GM12874 (cell line): ENCODE measurements around the gene RIMS4.

Experiments used
- TF ChIP-seq, protein P1 (sequence below): IDR thresholded peaks from 2 replicates; pipeline ENCODE4 v1.5.1; 2011; ENCODE audit warnings: low read depth, mild to moderate bottlenecking, control low read depth, low read length, moderate library complexity; ENCODE audit not compliant: insufficient read depth

The RIMS4 gene

DNA sequence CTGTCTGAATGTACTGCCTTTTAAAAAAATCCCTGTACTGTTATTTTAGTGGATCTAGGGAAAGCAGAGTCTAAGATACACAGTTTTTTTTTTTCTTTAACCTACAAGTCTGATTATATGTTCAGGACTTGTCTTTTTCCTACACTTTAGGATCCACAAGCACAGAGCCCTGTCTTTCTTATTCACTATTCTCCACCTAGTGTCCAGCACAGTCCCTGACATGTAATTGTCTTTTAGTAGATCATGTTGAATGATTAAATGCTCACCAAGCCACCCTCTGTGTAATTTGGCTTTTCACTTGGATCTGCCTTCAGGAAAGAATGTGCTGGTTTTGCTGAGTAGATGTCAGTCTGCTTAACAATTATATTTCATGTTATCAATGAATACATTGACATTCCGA is 39.4 kb upstream of the RIMS4 start:
- TF ChIP-seq, protein P1, sequence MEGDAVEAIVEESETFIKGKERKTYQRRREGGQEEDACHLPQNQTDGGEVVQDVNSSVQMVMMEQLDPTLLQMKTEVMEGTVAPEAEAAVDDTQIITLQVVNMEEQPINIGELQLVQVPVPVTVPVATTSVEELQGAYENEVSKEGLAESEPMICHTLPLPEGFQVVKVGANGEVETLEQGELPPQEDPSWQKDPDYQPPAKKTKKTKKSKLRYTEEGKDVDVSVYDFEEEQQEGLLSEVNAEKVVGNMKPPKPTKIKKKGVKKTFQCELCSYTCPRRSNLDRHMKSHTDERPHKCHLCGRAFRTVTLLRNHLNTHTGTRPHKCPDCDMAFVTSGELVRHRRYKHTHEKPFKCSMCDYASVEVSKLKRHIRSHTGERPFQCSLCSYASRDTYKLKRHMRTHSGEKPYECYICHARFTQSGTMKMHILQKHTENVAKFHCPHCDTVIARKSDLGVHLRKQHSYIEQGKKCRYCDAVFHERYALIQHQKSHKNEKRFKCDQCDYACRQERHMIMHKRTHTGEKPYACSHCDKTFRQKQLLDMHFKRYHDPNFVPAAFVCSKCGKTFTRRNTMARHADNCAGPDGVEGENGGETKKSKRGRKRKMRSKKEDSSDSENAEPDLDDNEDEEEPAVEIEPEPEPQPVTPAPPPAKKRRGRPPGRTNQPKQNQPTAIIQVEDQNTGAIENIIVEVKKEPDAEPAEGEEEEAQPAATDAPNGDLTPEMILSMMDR, result no peak

DNA sequence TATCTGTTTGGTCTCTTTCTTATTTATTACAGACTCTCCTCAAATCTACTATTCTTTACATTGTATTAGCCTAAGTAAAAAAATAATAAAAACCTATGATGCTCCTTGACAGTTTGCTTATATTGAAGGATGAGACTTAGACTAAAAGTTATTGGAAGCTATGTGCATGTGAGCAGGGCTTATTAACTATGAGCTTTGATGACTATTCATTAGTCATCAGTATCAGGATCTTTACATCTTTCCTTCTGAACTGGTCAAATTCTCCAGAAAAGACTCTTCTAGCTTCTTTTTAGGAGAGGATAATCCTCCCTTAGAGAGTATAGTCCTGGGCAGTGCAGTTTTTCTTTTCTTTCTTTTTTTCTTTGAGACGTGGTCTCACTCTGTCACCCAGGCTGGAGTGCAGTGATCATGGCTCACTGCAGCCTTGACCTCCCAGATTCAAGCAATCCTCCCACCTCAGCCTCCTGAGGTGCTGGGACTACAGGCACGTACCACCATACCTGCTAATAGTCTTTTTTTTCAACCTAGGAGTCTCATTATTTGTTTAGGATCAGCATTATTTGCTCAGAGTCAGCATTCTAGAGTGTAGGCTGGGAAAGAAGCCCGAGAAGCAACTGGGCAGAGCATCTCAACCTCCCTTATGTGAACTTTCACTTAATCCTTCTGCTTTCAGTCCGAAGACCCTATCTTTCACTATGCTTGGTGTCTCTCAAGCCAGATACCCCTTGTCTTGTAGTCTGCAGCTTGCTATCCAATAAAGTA is 38.1 kb upstream of the RIMS4 start:
- TF ChIP-seq, protein P1, result no peak

DNA sequence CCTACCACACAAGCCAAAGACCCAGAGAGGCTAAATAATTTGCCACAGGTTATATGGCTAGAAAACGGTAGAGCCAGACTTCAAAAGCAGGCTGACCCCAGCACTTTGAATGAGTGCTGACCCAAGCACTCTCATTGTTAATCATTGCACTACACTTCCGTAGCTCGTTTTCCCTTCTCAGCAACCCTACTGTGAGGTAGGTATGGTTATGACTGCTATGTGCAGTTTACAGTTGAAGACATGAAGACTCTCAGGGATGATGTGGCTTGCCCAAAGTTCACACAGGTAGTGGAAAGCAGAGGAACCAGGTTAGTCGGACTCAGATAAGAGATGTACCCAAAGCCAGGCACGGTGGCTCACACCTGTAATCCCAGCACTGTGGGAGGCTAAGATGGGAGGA is 33.5 kb upstream of the RIMS4 start:
- TF ChIP-seq, protein P1, result no peak

DNA sequence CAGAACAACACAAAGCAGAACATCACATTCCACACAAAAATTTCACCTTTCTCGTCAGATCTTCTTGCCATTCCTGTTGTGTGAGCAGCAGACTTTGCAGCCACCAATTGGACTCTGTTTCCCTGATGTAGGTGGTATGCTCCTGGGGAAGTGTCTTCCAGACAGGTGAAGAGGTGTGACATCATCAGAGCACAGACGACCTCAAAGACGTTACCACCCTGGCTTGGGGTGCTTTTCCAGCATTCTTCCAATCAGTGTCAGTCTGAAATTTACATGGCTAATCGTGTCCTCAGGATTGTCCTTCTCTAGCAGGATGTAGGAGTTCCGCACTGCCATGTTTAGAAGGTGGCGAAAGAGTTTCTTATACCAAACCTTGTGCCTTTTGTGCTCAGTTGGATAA is 31.6 kb upstream of the RIMS4 start:
- TF ChIP-seq, protein P1, result no peak

DNA sequence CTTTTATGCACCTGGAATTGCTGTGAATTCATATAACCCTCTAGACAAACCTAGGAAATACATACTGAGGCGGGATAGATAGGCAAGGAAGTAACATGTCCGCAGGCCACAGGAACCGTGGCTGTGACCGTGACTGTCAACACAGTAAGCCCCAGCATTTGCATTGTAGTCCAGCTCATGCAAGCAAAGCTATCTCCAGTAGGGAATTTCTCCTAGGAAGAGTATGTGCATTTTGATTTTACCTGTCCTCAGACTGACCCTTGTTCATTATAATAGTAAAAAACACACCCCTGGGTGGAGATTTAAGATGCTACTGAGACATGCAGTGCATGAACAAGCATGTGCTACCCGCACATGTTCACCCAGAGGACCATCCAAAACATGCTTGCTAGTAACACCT is 30.5 kb upstream of the RIMS4 start:
- TF ChIP-seq, protein P1, result no peak

DNA sequence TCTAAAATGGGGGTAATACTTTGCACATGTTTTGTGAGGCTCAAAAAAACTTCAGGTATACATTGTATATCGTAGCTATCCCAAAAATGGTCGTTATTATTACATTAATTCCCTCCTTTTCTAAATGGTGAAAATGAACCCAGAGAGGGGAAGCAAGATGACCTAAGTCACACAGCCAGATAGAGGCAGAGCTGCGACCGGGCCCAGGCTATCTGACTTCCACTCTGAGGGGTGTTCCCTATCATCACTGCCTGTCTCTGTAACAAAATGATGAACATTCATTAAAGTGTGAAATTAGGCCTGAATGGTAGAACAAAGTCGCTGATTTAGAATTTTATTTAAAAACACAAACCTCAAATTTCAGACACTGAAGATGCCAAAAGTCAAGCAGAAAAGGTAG is 29.1 kb upstream of the RIMS4 start:
- TF ChIP-seq, protein P1, result no peak

DNA sequence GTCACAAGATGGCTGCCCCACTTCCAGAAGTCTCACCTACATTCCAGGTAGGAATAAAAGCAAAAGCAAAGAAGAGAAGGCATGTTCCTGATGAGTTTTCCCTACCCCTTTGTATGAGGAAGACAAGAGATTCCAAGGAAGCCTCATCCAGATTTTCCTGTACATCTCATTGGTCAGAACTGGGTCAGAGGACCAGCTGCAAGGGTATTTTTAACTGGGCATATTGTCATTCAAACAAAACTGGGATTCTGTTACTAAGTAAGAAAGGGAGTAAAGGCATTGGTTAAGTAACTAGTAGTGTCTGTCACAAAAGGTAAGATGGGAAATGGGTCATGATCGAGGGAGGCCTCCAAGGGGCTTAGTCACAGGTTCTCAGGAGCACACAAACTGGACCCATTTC is 28.2 kb upstream of the RIMS4 start:
- TF ChIP-seq, protein P1, result no peak
